GM21381 (cell line): Measurements from ENCODE around the gene SDE2.

Source experiments
- ATAC-seq: cut with Tn5 transposase; IDR thresholded peaks from one replicate; pipeline ENCODE4 v1.9.1; 2021; ENCODE audit warnings: mild to moderate bottlenecking, moderate library complexity; ENCODE audit not compliant: unreplicated experiment

Gene SDE2

GRCh38 chr1:225999227-225999911 is at the start of gene SDE2:
Gene SDE2 (minus strand): TSS chr1:225999343. CDS start chr1:225999312, 31 bp downstream.
- ATAC-seq: peak; percentile 82

- no peak for ATAC-seq
Observed at GRCh38 chr1:226048886-226049285, 49.7 kb upstream of the SDE2 start.

GRCh38 chr1:226047495-226047894 is 48.4 kb upstream of the SDE2 start:
- ATAC-seq: no peak

GRCh38 chr1:226046240-226046639 is 47.1 kb upstream of the SDE2 start:
- ATAC-seq: no peak

- ATAC-seq: no peak
Observed at GRCh38 chr1:226044514-226045101, 45.5 kb upstream of the SDE2 start.

- no peak for ATAC-seq
Observed at GRCh38 chr1:226041419-226041818, 42.3 kb upstream of the SDE2 start.

- no peak for ATAC-seq
Observed at GRCh38 chr1:226038661-226039060, 39.5 kb upstream of the SDE2 start.

- no peak for ATAC-seq
Observed at GRCh38 chr1:226035915-226036314, 36.8 kb upstream of the SDE2 start.

- no peak for ATAC-seq
Observed at GRCh38 chr1:226034482-226034881, 35.3 kb upstream of the SDE2 start.

- no peak for ATAC-seq
Observed at GRCh38 chr1:226033991-226034390, 34.8 kb upstream of the SDE2 start.

- ATAC-seq: no peak
Observed at GRCh38 chr1:226033582-226033981, 34.4 kb upstream of the SDE2 start.

- no peak for ATAC-seq
Observed at GRCh38 chr1:226029568-226030225, 30.6 kb upstream of the SDE2 start.

GRCh38 chr1:226029093-226029496 is 30.0 kb upstream of the SDE2 start:
- peak; percentile 85 for ATAC-seq

GRCh38 chr1:226027538-226028217 is 28.5 kb upstream of the SDE2 start:
- no peak for ATAC-seq

GRCh38 chr1:226026833-226027232 is 27.7 kb upstream of the SDE2 start:
- no peak for ATAC-seq

GRCh38 chr1:226023735-226024134 is 24.6 kb upstream of the SDE2 start:
- ATAC-seq: no peak

GRCh38 chr1:226021801-226022200 is 22.7 kb upstream of the SDE2 start:
- ATAC-seq: no peak

- ATAC-seq: no peak
Observed at GRCh38 chr1:226021401-226021800, 22.3 kb upstream of the SDE2 start.

GRCh38 chr1:226019572-226019971 is 20.4 kb upstream of the SDE2 start:
- ATAC-seq: no peak

- no peak for ATAC-seq
Observed at GRCh38 chr1:226017070-226017469, 17.9 kb upstream of the SDE2 start.

GRCh38 chr1:226009650-226010044 is 10.5 kb upstream of the SDE2 start:
- ATAC-seq: no peak
